H9 (cell line): Measurements from ENCODE around the gene AQP2. TPM values are rescaled to one million over a fixed set of nuclear protein-coding genes. Genes with fewer than 3 reads are reported as not detected.

Experiments used
- DNase-seq: peaks from one replicate; pipeline ENCODE4 v3.0.0-alpha.2; 2017
- H2AFZ ChIP-seq: one replicate; pipeline ENCODE4 v1.6.1; 2013; ENCODE audit warnings: mild to moderate bottlenecking, low read length, control low read depth, moderate library complexity
- H2AK5ac ChIP-seq: 2 replicates; pipeline ENCODE4 v1.6.1; 2013; ENCODE audit warnings: low read length, control low read depth, mixed read lengths; ENCODE audit not compliant: insufficient read length
- H2BK120ac ChIP-seq: one replicate; pipeline ENCODE4 v1.6.1; 2013; ENCODE audit warnings: low read depth, mild to moderate bottlenecking, low read length, control low read depth, inconsistent platforms; ENCODE audit not compliant: poor library complexity, severe bottlenecking
- H2BK12ac ChIP-seq: 2 replicates; pipeline ENCODE4 v1.6.1; 2013; ENCODE audit warnings: low read length, control low read depth, mixed read lengths, low read depth; ENCODE audit not compliant: insufficient read length
- H2BK15ac ChIP-seq: 2 replicates; pipeline ENCODE4 v1.6.1; 2013; ENCODE audit warnings: low read depth, low read length, control low read depth
- H2BK20ac ChIP-seq: one replicate; pipeline ENCODE4 v1.6.1; 2013; ENCODE audit warnings: low read depth, mild to moderate bottlenecking, low read length, control low read depth, inconsistent platforms; ENCODE audit not compliant: poor library complexity, severe bottlenecking
- H2BK5ac ChIP-seq: 2 replicates; pipeline ENCODE4 v1.6.1; 2013; ENCODE audit warnings: low read length, control low read depth, mixed read lengths; ENCODE audit not compliant: insufficient read length
- H3K14ac ChIP-seq: 2 replicates; pipeline ENCODE4 v1.6.1; 2013; ENCODE audit warnings: low read length, control low read depth; ENCODE audit not compliant: insufficient read depth
- H3K18ac ChIP-seq: 2 replicates; pipeline ENCODE4 v1.6.1; 2013; ENCODE audit warnings: low read depth, mild to moderate bottlenecking, mixed read lengths, low read length, control low read depth; ENCODE audit not compliant: insufficient read length
- H3K23ac ChIP-seq: 2 replicates; pipeline ENCODE4 v1.6.1; 2013; ENCODE audit warnings: low read length, control low read depth, mixed read lengths, low read depth; ENCODE audit not compliant: insufficient read length
- H3K23me2 ChIP-seq: 2 replicates; pipeline ENCODE4 v1.6.1; 2013; ENCODE audit warnings: low read depth, mild to moderate bottlenecking, mixed read lengths, low read length, control low read depth; ENCODE audit not compliant: insufficient read length, poor library complexity, severe bottlenecking
- H3K27ac ChIP-seq: 2 replicates; pipeline ENCODE4 v1.5.1; 2013; ENCODE audit warnings: low read length, control low read depth, mixed read lengths, low read depth; ENCODE audit not compliant: insufficient read length
- H3K27me3 ChIP-seq: 2 replicates; pipeline ENCODE4 v1.6.1; 2013; ENCODE audit warnings: low read length, control low read depth, inconsistent platforms; ENCODE audit not compliant: insufficient read depth
- H3K4ac ChIP-seq: 2 replicates; pipeline ENCODE4 v1.6.1; 2013; ENCODE audit warnings: low read depth, mild to moderate bottlenecking, control low read depth, inconsistent platforms, low read length, moderate library complexity
- H3K4me1 ChIP-seq: 2 replicates; pipeline ENCODE4 v1.6.1; 2013; ENCODE audit warnings: low read length, control low read depth, inconsistent platforms; ENCODE audit not compliant: insufficient read depth
- H3K4me2 ChIP-seq: 2 replicates; pipeline ENCODE4 v1.6.1; 2013; ENCODE audit warnings: low read length, control low read depth, mixed read lengths; ENCODE audit not compliant: insufficient read length, insufficient read depth
- H3K56ac ChIP-seq: 2 replicates; pipeline ENCODE4 v1.6.1; 2013; ENCODE audit warnings: low read depth, mild to moderate bottlenecking, mixed read lengths, low read length, control low read depth; ENCODE audit not compliant: insufficient read length
- H3K79me1 ChIP-seq: 2 replicates; pipeline ENCODE4 v1.6.1; 2013; ENCODE audit warnings: low read depth, mild to moderate bottlenecking, moderate library complexity, low read length, control low read depth, inconsistent platforms; ENCODE audit not compliant: insufficient read depth, poor library complexity, severe bottlenecking
- H3K79me2 ChIP-seq: 2 replicates; pipeline ENCODE4 v1.6.1; 2013; ENCODE audit warnings: low read length, control low read depth, inconsistent platforms; ENCODE audit not compliant: insufficient read depth
- H3K9ac ChIP-seq: 2 replicates; pipeline ENCODE4 v1.6.1; 2013; ENCODE audit warnings: low read length, control low read depth, mixed read lengths; ENCODE audit not compliant: insufficient read length; ENCODE audit errors: extremely low read depth
- H3K9me3 ChIP-seq: one replicate; pipeline ENCODE4 v1.6.1; 2013; ENCODE audit warnings: low read depth, low read length, inconsistent platforms; ENCODE audit not compliant: control insufficient read depth
- H3T11ph ChIP-seq: one replicate; pipeline ENCODE4 v1.6.1; 2013; ENCODE audit warnings: mild to moderate bottlenecking, low read length, control low read depth, inconsistent platforms
- H4K20me1 ChIP-seq: one replicate; pipeline ENCODE4 v1.6.1; 2013; ENCODE audit not compliant: control insufficient read depth, insufficient read length, insufficient read depth
- H4K5ac ChIP-seq: 2 replicates; pipeline ENCODE4 v1.6.1; 2013; ENCODE audit warnings: low read depth, mild to moderate bottlenecking, mixed read lengths, low read length, control low read depth; ENCODE audit not compliant: insufficient read length
- H4K8ac ChIP-seq: replicated peaks from 2 replicates; pipeline ENCODE4 v1.6.1; 2013; ENCODE audit warnings: low read length, control low read depth, mixed read lengths, low read depth; ENCODE audit not compliant: insufficient read length
- H4K91ac ChIP-seq: 2 replicates; pipeline ENCODE4 v1.6.1; 2013; ENCODE audit warnings: low read depth, mild to moderate bottlenecking, moderate library complexity, mixed read lengths, low read length, control low read depth; ENCODE audit not compliant: insufficient read length
- H3K27ac Mint-ChIP-seq, 3 experiments: 2 replicates in 2 of 3; 3 replicates in 1 of 3; pipeline ENCODE4 v1.8.0; 2020 to 2021; ENCODE audit warnings: mixed read lengths in 3 of 3, mild to moderate bottlenecking in 1 of 3, moderate library complexity in 1 of 3
- H3K27me3 Mint-ChIP-seq: 2 replicates; pipeline ENCODE4 v1.8.0; 2021; ENCODE audit warnings: low read depth, mild to moderate bottlenecking, moderate library complexity, mixed read lengths
- H3K36me3 Mint-ChIP-seq, 3 experiments: 2 replicates in 2 of 3; 3 replicates in 1 of 3; pipeline ENCODE4 v1.8.0; 2020 to 2021; ENCODE audit warnings: low read depth in 3 of 3, mixed read lengths in 3 of 3; ENCODE audit not compliant: insufficient read depth in 1 of 3
- H3K4me1 Mint-ChIP-seq, 2 experiments: 2 replicates each; pipeline ENCODE4 v1.8.0; 2020; ENCODE audit warnings: mixed read lengths in 2 of 2
- H3K4me3 Mint-ChIP-seq, 2 experiments: 2 replicates in 1 of 2; 3 replicates in 1 of 2; pipeline ENCODE4 v1.8.0; 2020 to 2021; ENCODE audit warnings: mild to moderate bottlenecking in 2 of 2, mixed read lengths in 2 of 2, moderate library complexity in 1 of 2
- H3K9me3 Mint-ChIP-seq, 2 experiments: 2 replicates in 1 of 2; 3 replicates in 1 of 2; pipeline ENCODE4 v1.8.0; 2020; ENCODE audit warnings: mild to moderate bottlenecking in 2 of 2, mixed read lengths in 2 of 2, moderate library complexity in 1 of 2
- CTCF ChIP-seq: fragments of 200-600 bp; sonication (generic); conservative IDR thresholded peaks from 3 replicates; pipeline ENCODE4 v1.8.0; 2021; ENCODE audit warnings: antibody characterized with exemption, mild to moderate bottlenecking
- WGBS: extraction: QIAGEN DNeasy Blood & Tissue Kit; methylation state at CpG from one replicate; pipeline ENCODE4 v1.1.7; 2013; ENCODE audit warnings: missing lambda C conversion rate, low lambda C conversion rate, mixed read lengths; ENCODE audit not compliant: insufficient read length; ENCODE audit errors: extremely low coverage; 5-methylcytosine and 5-hydroxymethylcytosine counted together
- total RNA-seq: library from RNA; stranded (reverse); gene quantifications from 2 replicates; pipeline ENCODE4 v1.2.1, GENCODE V29; 2021

Gene AQP2
- total RNA-seq, 1 experiment from 2014 or later: not detected

GRCh38 chr12:49966511-49967041 is 16.0 kb downstream of the AQP2 start:
- no peak overlapping the region for H2AK5ac ChIP-seq
- peak overlapping the region; percentile 12 for H3K4me2 ChIP-seq
- H3T11ph ChIP-seq: no peak overlapping the region
- H3K79me1 ChIP-seq: no peaks in the 10 kb centered on the region
- H3K27ac ChIP-seq: no peak overlapping the region
- no CpG with 5 or more reads among the region's 16 CpGs for WGBS
- H4K91ac ChIP-seq: no peak overlapping the region
- H4K20me1 ChIP-seq: no peaks in the 10 kb centered on the region
- no peak overlapping the region for H2BK120ac ChIP-seq
- H3K79me2 ChIP-seq: no peaks in the 10 kb centered on the region
- Mint-ChIP-seq H3K9me3 (no peaks in the 10 kb centered on the region), H3K4me3 (no peak overlapping the region), H3K27ac (peak overlapping the region in 1 of 3 experiments; percentile 56; a peak in 1 of 7 replicates), H3K4me1 (peaks cover 16 to 18% of the 10 kb centered on the region in 2 experiments), H3K27me3 (peaks cover 51% of the 10 kb centered on the region), H3K36me3 (no peaks in the 10 kb centered on the region)
- H3K23ac ChIP-seq: no peak overlapping the region
- H3K9ac ChIP-seq: no peak overlapping the region
- no peaks in the 10 kb centered on the region for H3K4me1 ChIP-seq
- H2BK15ac ChIP-seq: no peak overlapping the region
- H2BK20ac ChIP-seq: no peak overlapping the region
- no peak overlapping the region for H3K14ac ChIP-seq
- H3K27me3 ChIP-seq: peaks cover 2% of the 10 kb centered on the region; the same call in 1 of the 2 replicates
- H3K56ac ChIP-seq: no peak overlapping the region
- TF ChIP-seq CTCF: no peak
- H3K18ac ChIP-seq: no peak overlapping the region
- no peak overlapping the region for H2BK12ac ChIP-seq
- no peak overlapping the region for H2AFZ ChIP-seq
- H2BK5ac ChIP-seq: no peak overlapping the region
- no peak overlapping the region for H3K4ac ChIP-seq
- H4K8ac ChIP-seq: no peak overlapping the region
- no peak overlapping the region for H4K5ac ChIP-seq
- no peaks in the 10 kb centered on the region for H3K23me2 ChIP-seq
- no peaks in the 10 kb centered on the region for H3K9me3 ChIP-seq
- DNase-seq: no peak
